HS-27A (cell line): ENCODE measurements around the gene PRAC1.

Source experiments
- DNase-seq: peaks from one replicate; pipeline ENCODE4 v3.0.0-alpha.2; 2012; ENCODE audit warnings: low read depth, missing footprints

The PRAC1 gene

GRCh38 chr17:48704361-48705248, 17.7 kb downstream of the PRAC1 start:
- DNase-seq = no peak

- no peak for DNase-seq
Observed at GRCh38 chr17:48701864-48702532, 20.3 kb downstream of the PRAC1 start.

- DNase-seq = no peak
Observed at GRCh38 chr17:48693178-48693577, 29.1 kb downstream of the PRAC1 start.

GRCh38 chr17:48692049-48692448, 30.3 kb downstream of the PRAC1 start:
- DNase-seq = no peak

GRCh38 chr17:48690655-48691054, 31.7 kb downstream of the PRAC1 start:
- no peak for DNase-seq

GRCh38 chr17:48681609-48682008, 40.7 kb downstream of the PRAC1 start:
- DNase-seq = no peak

GRCh38 chr17:48679385-48680096, 42.8 kb downstream of the PRAC1 start:
- DNase-seq = no peak

GRCh38 chr17:48678141-48678971, 44.0 kb downstream of the PRAC1 start:
- DNase-seq = no peak

GRCh38 chr17:48676963-48677558, 45.3 kb downstream of the PRAC1 start:
- no peak for DNase-seq

- DNase-seq = no peak
Observed at GRCh38 chr17:48672340-48672739, 50.0 kb downstream of the PRAC1 start.
